ENCODE measurements around the gene TMEM184C.

- TF ChIP-seq, protein P1, sequence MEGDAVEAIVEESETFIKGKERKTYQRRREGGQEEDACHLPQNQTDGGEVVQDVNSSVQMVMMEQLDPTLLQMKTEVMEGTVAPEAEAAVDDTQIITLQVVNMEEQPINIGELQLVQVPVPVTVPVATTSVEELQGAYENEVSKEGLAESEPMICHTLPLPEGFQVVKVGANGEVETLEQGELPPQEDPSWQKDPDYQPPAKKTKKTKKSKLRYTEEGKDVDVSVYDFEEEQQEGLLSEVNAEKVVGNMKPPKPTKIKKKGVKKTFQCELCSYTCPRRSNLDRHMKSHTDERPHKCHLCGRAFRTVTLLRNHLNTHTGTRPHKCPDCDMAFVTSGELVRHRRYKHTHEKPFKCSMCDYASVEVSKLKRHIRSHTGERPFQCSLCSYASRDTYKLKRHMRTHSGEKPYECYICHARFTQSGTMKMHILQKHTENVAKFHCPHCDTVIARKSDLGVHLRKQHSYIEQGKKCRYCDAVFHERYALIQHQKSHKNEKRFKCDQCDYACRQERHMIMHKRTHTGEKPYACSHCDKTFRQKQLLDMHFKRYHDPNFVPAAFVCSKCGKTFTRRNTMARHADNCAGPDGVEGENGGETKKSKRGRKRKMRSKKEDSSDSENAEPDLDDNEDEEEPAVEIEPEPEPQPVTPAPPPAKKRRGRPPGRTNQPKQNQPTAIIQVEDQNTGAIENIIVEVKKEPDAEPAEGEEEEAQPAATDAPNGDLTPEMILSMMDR (IDR thresholded peaks at IDR 0.05) = no peak
- TF ChIP-seq EZH2 (IDR thresholded peaks at IDR 0.05; ENCODE audit: borderline replicate concordance, insufficient read depth, low read depth, low read length, poor library complexity, severe bottlenecking) = no peak
Measured at GRCh38 chr4:147696866-147697265, 79.7 kb downstream of the TMEM184C start.

Measured in B cell (primary cell).